Breast epithelium (tissue), 3 donors: ENCODE results near the gene EFHD1.

Source experiments
- CTCF ChIP-seq, 3 donors: fragments of 450-650 bp; IDR thresholded peaks; one replicate each; pipeline ENCODE4 v1.5.1; 2016 to 2017; ENCODE audit warnings: antibody characterized with exemption in 3 of 3, mild to moderate bottlenecking in 3 of 3, moderate library complexity in 3 of 3
- POLR2A ChIP-seq: fragments of 450-650 bp; IDR thresholded peaks from one replicate; pipeline ENCODE4 v1.6.1; 2016; ENCODE audit warnings: antibody characterized with exemption, mild to moderate bottlenecking, moderate library complexity
- POLR2AphosphoS5 ChIP-seq, 3 donors: sonication (generic); formaldehyde crosslinking; IDR thresholded peaks; one replicate each; pipeline ENCODE4 v1.6.1; 2017; ENCODE audit warnings: antibody characterized with exemption in 3 of 3

GRCh38 chr2:232649033-232649432 lies 15.6 kb downstream of the EFHD1 start:
- TF ChIP-seq CTCF (IDR thresholded peaks at IDR 0.05) (no peak), POLR2A (no peak), POLR2AphosphoS5 (IDR thresholded peaks at IDR 0.05) (no peak)
